T-helper 9 cell (primary cell): ENCODE data around the gene KCNJ5.
A peak's percentile ranks its signal among the peaks of the same experiment; 100 is the strongest.

Source experiments
- DNase-seq: peaks from one replicate; pipeline ENCODE4 v3.0.0-alpha.2; 2020

The KCNJ5 gene

DNA sequence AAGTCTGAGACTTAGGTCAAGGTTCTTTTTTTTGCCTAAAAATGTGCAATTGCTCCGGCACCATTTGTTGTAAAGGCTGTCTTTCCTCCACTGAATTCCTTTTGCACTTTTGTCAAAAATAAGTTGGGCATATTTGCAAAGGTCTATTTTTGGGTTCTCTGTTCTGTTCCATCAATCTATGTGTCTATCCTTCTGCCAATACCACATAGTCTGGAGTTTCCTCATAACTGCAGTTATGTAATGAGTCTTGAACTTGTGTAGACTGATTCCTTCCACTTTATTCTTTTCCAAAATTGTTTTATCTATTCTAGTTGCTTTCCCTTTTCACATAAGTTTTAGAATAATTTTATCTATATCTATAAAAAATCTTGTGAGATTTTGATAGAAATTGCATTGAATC is 6.7 kb downstream of the KCNJ5 start:
- DNase-seq, result no peak

GRCh38 chr11:128898580-128899344 is 7.6 kb downstream of the KCNJ5 start:
- DNase-seq, result no peak

DNA sequence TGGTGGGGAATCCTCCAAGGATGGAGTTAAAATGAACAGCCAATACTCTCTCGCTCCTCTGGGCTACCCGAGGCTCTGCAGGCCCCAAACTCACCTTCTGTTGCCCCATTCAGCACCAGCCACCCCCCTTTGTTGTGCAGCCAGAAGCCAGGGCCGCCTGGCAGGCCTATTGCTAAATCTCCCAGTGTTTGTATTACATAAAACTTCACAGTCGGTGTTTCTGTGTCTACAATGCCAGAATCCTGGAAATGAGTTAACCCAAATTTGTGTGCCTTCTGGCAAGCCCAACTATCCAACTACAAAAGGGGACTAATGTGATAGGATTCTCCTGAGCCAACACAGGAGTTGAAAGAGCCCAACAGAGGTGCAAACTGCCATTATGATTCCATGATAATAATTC is 9.3 kb downstream of the KCNJ5 start:
- DNase-seq, result no peak

- DNase-seq, result no peak
These were observed 10.7 kb downstream of the KCNJ5 start for GRCh38 chr11:128901653-128902514.

- no peak for DNase-seq
These were observed 11.4 kb downstream of the KCNJ5 start for GRCh38 chr11:128902515-128903066.

DNA sequence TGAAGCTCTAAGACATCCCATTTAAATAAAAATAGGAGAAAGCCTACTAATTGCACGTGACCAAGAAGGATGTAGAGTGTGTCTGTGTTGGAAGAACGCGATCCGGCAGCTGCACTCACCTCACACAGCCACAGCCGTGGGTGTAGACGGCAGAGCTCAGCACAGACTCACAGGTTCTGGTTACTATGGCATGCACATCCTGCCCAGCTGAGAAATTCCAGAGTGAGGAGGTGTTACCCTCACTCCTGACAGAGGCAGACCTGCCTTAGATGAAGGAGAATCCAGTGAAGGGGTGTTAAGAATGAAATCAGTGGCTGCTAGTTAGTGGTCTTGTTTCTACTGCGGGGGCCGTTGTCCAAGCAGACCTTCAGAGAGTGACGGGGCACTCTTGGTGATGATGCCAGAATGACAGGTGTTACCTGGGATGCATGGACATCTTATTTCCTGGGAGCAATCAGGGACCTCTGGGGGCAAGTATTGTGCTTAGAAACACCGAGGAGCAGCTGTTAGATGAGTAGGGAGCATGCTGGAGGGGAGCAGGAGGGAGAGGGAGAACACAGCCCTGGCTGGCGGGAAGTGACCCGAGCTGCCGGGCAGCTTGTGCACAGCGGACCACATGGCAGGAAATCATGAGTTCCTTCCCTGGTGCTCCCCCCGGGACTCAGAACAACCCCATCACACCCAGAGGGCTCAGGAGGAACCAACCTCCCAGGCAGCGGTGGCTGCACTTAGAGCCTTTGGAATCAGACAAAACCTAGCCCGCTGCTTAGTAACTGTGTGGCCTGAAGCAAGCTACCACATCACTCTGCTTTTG is 12.3 kb downstream of the KCNJ5 start:
- no peak for DNase-seq

- no peak for DNase-seq
These were observed 13.1 kb downstream of the KCNJ5 start for GRCh38 chr11:128904303-128904655.

DNA sequence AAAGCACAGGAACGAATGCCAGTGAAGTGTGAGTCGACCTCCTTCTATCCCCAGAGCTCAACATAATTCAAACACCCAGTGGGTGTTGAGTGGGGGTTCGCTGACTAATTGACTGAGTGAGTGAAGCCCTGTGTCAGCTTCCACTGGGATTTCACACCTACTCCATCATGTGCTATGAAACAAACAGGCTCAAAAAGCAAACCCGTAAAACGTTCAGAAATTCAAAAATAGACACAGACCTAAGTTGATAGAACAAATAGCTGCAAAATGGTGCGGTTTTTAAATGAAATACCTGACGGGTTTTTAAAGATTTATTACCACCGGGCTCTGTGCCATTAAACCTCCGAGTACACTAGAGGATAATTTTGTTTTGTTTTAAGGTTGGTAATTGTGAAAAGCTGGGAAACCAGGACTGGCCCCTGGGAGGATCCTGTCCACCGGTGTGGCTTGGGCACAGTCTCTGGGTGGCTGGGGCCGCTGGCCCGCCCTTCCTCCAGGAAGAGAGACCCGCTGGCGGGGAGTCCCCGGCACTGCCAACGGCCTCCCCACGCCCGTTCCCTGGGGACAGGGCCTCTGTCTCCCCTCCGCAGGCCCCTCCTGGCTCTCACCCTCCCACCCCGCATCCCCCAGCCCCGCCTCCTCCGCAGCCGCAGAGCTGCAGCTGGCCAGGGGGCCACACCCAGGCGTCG is 13.6 kb downstream of the KCNJ5 start:
- no peak for DNase-seq

DNA sequence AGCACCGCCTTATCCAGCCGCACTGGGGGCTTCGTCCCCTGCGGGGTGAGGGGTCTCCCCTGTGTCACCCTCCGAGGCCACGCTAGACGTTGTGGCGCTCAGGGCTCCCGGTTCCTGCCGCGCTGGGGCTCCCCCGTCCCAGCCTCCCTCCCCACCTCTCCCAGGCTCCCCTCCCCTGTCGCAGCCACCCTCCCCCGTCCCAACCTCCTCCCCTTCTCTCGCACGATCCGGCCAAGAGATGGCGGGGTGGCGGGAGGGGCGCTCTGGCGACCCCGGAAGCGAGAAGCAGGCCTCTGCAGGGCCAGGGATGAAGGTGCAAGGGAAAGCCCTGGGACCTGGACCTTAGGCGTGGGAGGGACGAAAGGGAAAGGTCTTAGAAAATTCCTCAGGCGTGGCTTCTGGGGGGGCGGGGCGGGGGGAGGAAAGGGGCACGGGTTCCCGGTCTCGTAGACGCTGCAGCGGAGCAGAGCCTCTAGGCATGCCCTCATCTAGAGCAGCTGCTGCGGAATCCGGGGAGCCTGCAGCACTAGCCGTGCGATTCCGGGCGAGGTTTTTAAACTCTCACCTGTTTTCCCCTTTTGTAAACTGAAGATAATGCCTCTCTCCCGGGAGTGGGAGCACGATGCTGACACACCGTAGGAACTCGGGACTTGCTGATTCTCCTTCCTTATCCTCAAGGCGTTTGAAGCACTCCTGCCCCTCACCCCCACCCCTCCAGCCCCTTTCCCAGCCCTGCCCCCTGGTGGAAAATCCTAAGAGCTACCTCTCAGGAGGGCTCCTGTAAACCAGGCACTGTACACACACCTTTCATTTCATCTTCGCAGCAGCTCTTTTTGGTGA is 14.4 kb downstream of the KCNJ5 start:
- peak; percentile 38 for DNase-seq

DNA sequence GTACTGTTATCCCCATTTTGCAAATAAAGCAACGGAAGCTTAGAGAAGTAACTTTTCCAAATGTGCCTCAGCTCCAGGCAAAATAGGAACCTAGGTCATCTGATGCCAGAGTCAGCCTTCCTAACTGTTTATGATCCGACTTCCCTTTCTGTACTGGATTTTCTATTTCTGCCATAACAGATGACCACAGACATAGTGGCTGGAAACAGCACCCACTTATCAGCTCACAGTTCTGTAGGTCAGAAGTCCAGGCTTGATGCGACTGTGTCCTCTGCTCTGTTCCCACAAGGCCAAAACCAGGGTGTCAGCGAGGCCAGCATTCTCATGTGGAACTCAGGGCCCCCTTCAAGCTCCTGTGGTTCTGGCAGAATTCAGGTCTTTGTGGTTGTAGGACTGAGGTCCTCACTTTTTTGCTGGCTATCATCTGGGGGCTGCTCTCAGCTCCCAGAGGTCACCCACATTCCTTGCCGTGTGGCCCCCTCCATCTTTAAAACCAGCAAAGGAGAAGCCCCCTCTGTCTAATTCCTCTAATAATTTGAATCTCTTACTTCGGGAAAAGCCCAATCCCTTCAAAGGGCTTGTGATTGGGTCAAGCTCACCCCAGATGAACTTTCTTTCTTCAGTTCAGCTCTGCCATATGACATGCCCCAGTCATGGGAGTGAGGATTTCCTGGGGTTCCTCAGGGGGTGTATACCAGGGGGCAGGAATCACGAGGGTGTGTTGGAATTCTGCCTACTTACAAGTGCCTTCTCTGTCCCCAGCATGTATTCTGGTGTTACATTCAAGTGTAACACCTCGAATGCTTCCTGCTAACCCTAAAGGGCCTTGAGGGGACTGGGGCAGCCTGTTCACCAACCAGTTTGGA is 15.3 kb downstream of the KCNJ5 start:
- no peak for DNase-seq

DNA sequence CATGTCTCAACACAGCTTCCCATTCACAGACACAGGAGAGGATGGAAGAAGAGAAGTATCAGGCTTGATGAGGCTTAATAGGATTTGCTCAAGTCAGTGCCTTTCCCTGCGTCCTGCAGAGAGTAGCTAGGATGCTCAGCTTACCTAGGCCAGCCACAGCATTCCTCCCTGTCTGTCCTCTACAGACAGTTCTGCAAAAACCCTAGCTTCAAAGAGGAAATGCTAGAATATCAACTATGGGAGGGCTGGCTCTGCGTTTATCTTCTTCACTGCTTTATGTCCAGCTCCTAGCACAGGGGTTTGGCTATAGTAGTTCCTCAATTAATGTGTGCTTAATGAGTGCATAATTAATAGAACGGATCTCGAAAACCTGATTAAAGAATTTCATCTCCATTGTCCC is 16.4 kb downstream of the KCNJ5 start:
- DNase-seq, result no peak

- no peak for DNase-seq
These were observed 17.5 kb downstream of the KCNJ5 start for GRCh38 chr11:128908391-128909246.

DNA sequence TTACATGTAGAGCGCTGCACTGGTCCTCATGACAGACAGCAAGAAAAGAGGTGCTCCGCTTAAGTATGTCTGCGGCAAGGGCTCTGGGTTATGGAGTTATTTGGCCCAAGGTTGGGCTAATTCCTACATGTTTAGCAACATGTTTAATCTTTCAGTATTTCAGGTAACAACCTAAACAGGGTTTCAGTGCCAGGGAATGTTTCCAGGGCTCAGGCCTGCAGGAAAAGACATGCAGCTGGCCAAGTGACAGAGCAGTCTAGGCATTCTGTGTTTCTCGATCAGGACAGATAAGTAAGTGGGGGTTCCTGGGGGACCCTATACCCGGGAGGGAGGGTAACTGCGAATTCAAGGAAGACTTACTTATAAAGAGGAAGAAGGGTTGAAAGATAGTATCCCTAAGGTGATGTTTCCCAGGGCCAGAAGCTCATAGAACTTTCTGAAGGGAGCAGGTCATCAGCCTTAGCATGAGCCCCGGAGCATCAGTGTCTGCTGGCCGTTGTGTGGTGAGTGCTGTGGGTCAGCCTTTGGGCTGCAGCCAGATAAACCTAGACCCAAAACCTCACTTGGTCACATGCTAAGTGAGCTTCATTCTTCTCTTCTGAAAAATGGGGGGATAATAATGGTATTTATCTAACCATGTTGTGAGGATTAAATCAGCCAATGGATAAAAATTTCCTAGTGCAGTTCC is 18.4 kb downstream of the KCNJ5 start:
- no peak for DNase-seq

DNA sequence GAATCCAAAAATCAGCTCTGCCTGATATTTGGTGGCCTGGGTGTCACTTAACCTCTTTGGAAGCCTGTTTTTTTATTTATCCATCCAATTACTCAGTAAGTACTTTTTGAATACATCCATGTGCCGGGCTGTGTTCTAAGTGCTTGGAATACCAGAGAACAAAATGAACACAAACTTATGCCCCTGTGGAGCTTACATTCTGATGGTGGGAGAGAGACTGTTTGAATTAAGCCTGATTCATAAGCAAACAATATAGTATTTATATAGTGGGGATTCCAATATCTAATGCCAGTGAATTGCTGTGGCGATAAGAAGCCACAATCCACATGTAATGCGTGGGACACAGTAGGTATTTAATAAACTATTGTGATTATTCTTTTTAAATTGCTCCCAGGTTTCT is 19.4 kb downstream of the KCNJ5 start:
- no peak for DNase-seq

DNA sequence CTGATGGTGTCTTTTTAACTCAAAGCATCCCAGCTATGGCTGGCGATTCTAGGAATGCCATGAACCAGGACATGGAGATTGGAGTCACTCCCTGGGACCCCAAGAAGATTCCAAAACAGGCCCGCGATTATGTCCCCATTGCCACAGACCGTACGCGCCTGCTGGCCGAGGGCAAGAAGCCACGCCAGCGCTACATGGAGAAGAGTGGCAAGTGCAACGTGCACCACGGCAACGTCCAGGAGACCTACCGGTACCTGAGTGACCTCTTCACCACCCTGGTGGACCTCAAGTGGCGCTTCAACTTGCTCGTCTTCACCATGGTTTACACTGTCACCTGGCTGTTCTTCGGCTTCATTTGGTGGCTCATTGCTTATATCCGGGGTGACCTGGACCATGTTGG is 20.1 kb downstream of the KCNJ5 start:
- DNase-seq, result no peak

- DNase-seq, result no peak
These were observed 20.5 kb downstream of the KCNJ5 start for GRCh38 chr11:128911701-128912100.

- DNase-seq, result no peak
These were observed 22.6 kb downstream of the KCNJ5 start for GRCh38 chr11:128913806-128914205.

- DNase-seq, result no peak
These were observed 23.3 kb downstream of the KCNJ5 start for GRCh38 chr11:128914216-128915148.
